ENCODE measurements around the gene UNC93A.
"Not testable (repeated sequence)": the region's sequence is repeated elsewhere in the genome, so short reads cannot be mapped to it uniquely, and the experiment has no call there.

UNC93A gene

GRCh38 chr6:167307342-167307955, 16.3 kb downstream of the UNC93A start:
- no peaks in the 10 kb centered on the region for H3K27me3 ChIP-seq (ENCODE audit: low read length)
- no peaks in the 10 kb centered on the region for H3F3A ChIP-seq (ENCODE audit: insufficient read depth)
- H3K36me3 ChIP-seq (ENCODE audit: low read length): no peaks in the 10 kb centered on the region
- H2AFZ ChIP-seq (ENCODE audit: low read depth, low read length, severe bottlenecking): no peak overlapping the region
- no peaks in the 10 kb centered on the region for H3K79me2 ChIP-seq (ENCODE audit: insufficient read depth, low read length)
- H4K20me1 ChIP-seq (ENCODE audit: low read depth, low read length): no peaks in the 10 kb centered on the region
- H3K27ac ChIP-seq (ENCODE audit: low read depth, low read length): no peak overlapping the region
- no peaks in the 10 kb centered on the region for H3K9me2 ChIP-seq (replicated peaks; ENCODE audit: insufficient read depth, low read length)
- H3K4me3 ChIP-seq (ENCODE audit: insufficient read depth, low read length, poor library complexity, severe bottlenecking): no peak overlapping the region
- no peak overlapping the region for H3K4me2 ChIP-seq (ENCODE audit: low read depth, low read length, poor library complexity, severe bottlenecking)
- no peaks in the 10 kb centered on the region for H3K9me3 ChIP-seq (ENCODE audit: insufficient read depth, low read length)
- no peak for TF ChIP-seq CTCF (IDR thresholded peaks at IDR 0.05; ENCODE audit: insufficient read depth, low read length, poor library complexity, severe bottlenecking)
- no peak for TF ChIP-seq EZH2phosphoT487 (conservative IDR thresholded peaks at IDR 0.05; ENCODE audit: low read length)
- H3K9ac ChIP-seq (ENCODE audit: low read length): no peak overlapping the region

GRCh38 chr6:167308207-167308606, 17.1 kb downstream of the UNC93A start:
- TF ChIP-seq CTCF (IDR thresholded peaks at IDR 0.05; ENCODE audit: insufficient read depth, low read length, poor library complexity, severe bottlenecking): no peak
- TF ChIP-seq EZH2phosphoT487 (conservative IDR thresholded peaks at IDR 0.05; ENCODE audit: low read length): no peak
- Histone ChIP-seq H3K36me3 (ENCODE audit: low read length) (no peaks in the 10 kb centered on the region), H3K4me2 (ENCODE audit: low read depth, low read length, poor library complexity, severe bottlenecking) (no peak overlapping the region), H2AFZ (ENCODE audit: low read depth, low read length, severe bottlenecking) (no peak overlapping the region), H3K9ac (ENCODE audit: low read length) (no peak overlapping the region), H3K79me2 (ENCODE audit: insufficient read depth, low read length) (no peaks in the 10 kb centered on the region), H3F3A (ENCODE audit: insufficient read depth) (no peaks in the 10 kb centered on the region), H3K27ac (ENCODE audit: low read depth, low read length) (no peak overlapping the region), H3K9me3 (ENCODE audit: insufficient read depth, low read length) (no peaks in the 10 kb centered on the region), H3K27me3 (ENCODE audit: low read length) (no peaks in the 10 kb centered on the region), H4K20me1 (ENCODE audit: low read depth, low read length) (no peaks in the 10 kb centered on the region), H3K4me3 (ENCODE audit: insufficient read depth, low read length, poor library complexity, severe bottlenecking) (no peak overlapping the region), H3K9me2 (replicated peaks; ENCODE audit: insufficient read depth, low read length) (no peaks in the 10 kb centered on the region)

GRCh38 chr6:167309355-167310192, 18.5 kb downstream of the UNC93A start:
- not testable (repeated sequence) for H3K36me3 ChIP-seq (ENCODE audit: low read length); H3K9ac ChIP-seq (ENCODE audit: low read length); H3K9me3 ChIP-seq (ENCODE audit: insufficient read depth, low read length); H3K4me2 ChIP-seq (ENCODE audit: low read depth, low read length, poor library complexity, severe bottlenecking); H2AFZ ChIP-seq (ENCODE audit: low read depth, low read length, severe bottlenecking); H3K4me3 ChIP-seq (ENCODE audit: insufficient read depth, low read length, poor library complexity, severe bottlenecking); H3K27ac ChIP-seq (ENCODE audit: low read depth, low read length); H4K20me1 ChIP-seq (ENCODE audit: low read depth, low read length); H3K9me2 ChIP-seq (replicated peaks; ENCODE audit: insufficient read depth, low read length); H3K27me3 ChIP-seq (ENCODE audit: low read length); H3K79me2 ChIP-seq (ENCODE audit: insufficient read depth, low read length); H3F3A ChIP-seq (ENCODE audit: insufficient read depth)

- Histone ChIP-seq H3K4me2 (ENCODE audit: low read depth, low read length, poor library complexity, severe bottlenecking) (no peak overlapping the region), H4K20me1 (ENCODE audit: low read depth, low read length) (no peaks in the 10 kb centered on the region), H3K27me3 (ENCODE audit: low read length) (no peaks in the 10 kb centered on the region)
Observed at GRCh38 chr6:167311286-167311685, 20.2 kb downstream of the UNC93A start.

GRCh38 chr6:167311691-167312090, 20.6 kb downstream of the UNC93A start:
- not testable (repeated sequence) for H3K4me3 ChIP-seq (ENCODE audit: insufficient read depth, low read length, poor library complexity, severe bottlenecking); H4K20me1 ChIP-seq (ENCODE audit: low read depth, low read length); H3K9ac ChIP-seq (ENCODE audit: low read length); H3K4me2 ChIP-seq (ENCODE audit: low read depth, low read length, poor library complexity, severe bottlenecking); H3K36me3 ChIP-seq (ENCODE audit: low read length); H3K27me3 ChIP-seq (ENCODE audit: low read length); H3K79me2 ChIP-seq (ENCODE audit: insufficient read depth, low read length); H3K27ac ChIP-seq (ENCODE audit: low read depth, low read length); H2AFZ ChIP-seq (ENCODE audit: low read depth, low read length, severe bottlenecking); H3K9me3 ChIP-seq (ENCODE audit: insufficient read depth, low read length); H3K9me2 ChIP-seq (replicated peaks; ENCODE audit: insufficient read depth, low read length); H3F3A ChIP-seq (ENCODE audit: insufficient read depth)

More at GRCh38 chr6:167311286-167311685, 20.2 kb downstream of the UNC93A start:
- H3F3A ChIP-seq (ENCODE audit: insufficient read depth): no peaks in the 10 kb centered on the region
- no peak overlapping the region for H3K4me3 ChIP-seq (ENCODE audit: insufficient read depth, low read length, poor library complexity, severe bottlenecking)
- no peak overlapping the region for H3K9ac ChIP-seq (ENCODE audit: low read length)
- H3K36me3 ChIP-seq (ENCODE audit: low read length): no peaks in the 10 kb centered on the region
- H3K9me3 ChIP-seq (ENCODE audit: insufficient read depth, low read length): no peaks in the 10 kb centered on the region
- no peak overlapping the region for H3K27ac ChIP-seq (ENCODE audit: low read depth, low read length)
- no peak overlapping the region for H2AFZ ChIP-seq (ENCODE audit: low read depth, low read length, severe bottlenecking)
- no peak for TF ChIP-seq EZH2phosphoT487 (conservative IDR thresholded peaks at IDR 0.05; ENCODE audit: low read length)
- H3K9me2 ChIP-seq (replicated peaks; ENCODE audit: insufficient read depth, low read length): no peaks in the 10 kb centered on the region
- H3K79me2 ChIP-seq (ENCODE audit: insufficient read depth, low read length): no peaks in the 10 kb centered on the region

Data from SU-DHL-6 (cell line).